B cell (primary cell): ENCODE data around the gene SRXN1. TPM values are rescaled to one million over a fixed set of nuclear protein-coding genes. Genes with fewer than 3 reads are reported as not detected.

Experiments
- ATAC-seq: fragments of 200-7000 bp; cut with Tn5 transposase; one replicate; pipeline ENCODE4 v1.10.0; 2021; ENCODE audit warnings: low read depth, mild to moderate bottlenecking, moderate number of reproducible peaks, moderate library complexity
- CTCF ChIA-PET: fragments of 350-600 bp; sonication (Branson Sonifier 250); formaldehyde crosslinking; loops from one replicate; lab custom pipeline; 2021; ENCODE audit warnings: antibody characterized with exemption, inconsistent platforms; lab: Charles Lee
- POLR2A ChIA-PET: fragments of 350-600 bp; sonication (Branson Sonifier 250); formaldehyde crosslinking; loops from one replicate; lab custom pipeline; 2021; ENCODE audit warnings: antibody characterized with exemption; lab: Charles Lee
- DNase-seq: peaks from one replicate; pipeline ENCODE4 v3.0.0; 2013
- H2AFZ ChIP-seq: 2 replicates; pipeline ENCODE4 v1.6.1; 2012; ENCODE audit warnings: mild to moderate bottlenecking, low read depth, low read length; ENCODE audit not compliant: insufficient read depth, poor library complexity, severe bottlenecking
- H3K27ac ChIP-seq, 2 donors: 1 replicate in 1 of 2; 2 replicates in 1 of 2; pipeline ENCODE4 v1.5.1; 2012 to 2013; ENCODE audit warnings: low read length in 2 of 2, mild to moderate bottlenecking in 2 of 2, moderate library complexity in 1 of 2
- H3K27me3 ChIP-seq, 4 experiments: fragments of 200-600 bp in 1 of 4; sonication (generic) in 1 of 4; replicated peaks in 1 of 4; 1 replicate in 2 of 4; 2 replicates in 2 of 4; pipeline versions ENCODE4 v1.6.1 to v1.7.0; 2013 to 2016; ENCODE audit warnings: low read length in 3 of 4, mild to moderate bottlenecking in 2 of 4, mixed read lengths in 1 of 4, moderate library complexity in 1 of 4; ENCODE audit not compliant: insufficient read depth in 4 of 4, control insufficient read depth in 3 of 4; ENCODE audit errors: control extremely low read depth in 1 of 4
- H3K36me3 ChIP-seq, 2 experiments: replicated peaks in 1 of 2; 1 replicate in 1 of 2; 2 replicates in 1 of 2; pipeline versions ENCODE4 v1.6.1 to v1.7.1; 2013; ENCODE audit warnings: low read length in 1 of 2; ENCODE audit not compliant: insufficient read depth in 2 of 2, control insufficient read depth in 1 of 2; ENCODE audit errors: control extremely low read depth in 1 of 2, extremely low read depth in 1 of 2
- H3K4me1 ChIP-seq, 2 donors: fragments of 200-600 bp in 1 of 2; sonication (generic) in 1 of 2; 1 replicate in 1 of 2; 2 replicates in 1 of 2; pipeline versions ENCODE4 v1.5.1 to v1.6.1; 2013 to 2017; ENCODE audit warnings: low read length in 2 of 2; ENCODE audit not compliant: control insufficient read depth in 2 of 2, insufficient read depth in 2 of 2
- H3K4me2 ChIP-seq: replicated peaks from 2 replicates; pipeline ENCODE3; 2012; ENCODE audit warnings: mild to moderate bottlenecking, low read depth, low read length; ENCODE audit not compliant: poor library complexity, severe bottlenecking
- H3K4me3 ChIP-seq, 5 experiments: fragments of 200-600 bp in 1 of 5; sonication (generic) in 1 of 5; 1 replicate in 3 of 5; 2 replicates in 2 of 5; pipeline versions ENCODE4 v1.5.1 to v1.7.0; 2011 to 2016; ENCODE audit warnings: low read length in 4 of 5, mild to moderate bottlenecking in 4 of 5, low read depth in 2 of 5, control low read depth in 1 of 5, moderate library complexity in 1 of 5; ENCODE audit not compliant: insufficient read depth in 1 of 5; ENCODE audit errors: control extremely low read depth in 1 of 5, extremely low read depth in 1 of 5
- H3K79me2 ChIP-seq: fragments of 200-600 bp; sonication (generic); one replicate; pipeline ENCODE4 v1.6.0; 2016; ENCODE audit warnings: low read length; ENCODE audit not compliant: control insufficient read depth, insufficient read depth
- H3K9ac ChIP-seq: fragments of 200-600 bp; sonication (generic); 2 replicates; pipeline ENCODE4 v1.6.1; 2017; ENCODE audit warnings: mild to moderate bottlenecking, low read length, moderate library complexity
- H3K9me3 ChIP-seq, 3 donors: one replicate each; pipeline versions ENCODE4 v1.6.1 to v1.7.1; 2013; ENCODE audit warnings: low read length in 2 of 3; ENCODE audit not compliant: control insufficient read depth in 2 of 3, insufficient read depth in 1 of 3; ENCODE audit errors: control extremely low read depth in 1 of 3
- H4K20me1 ChIP-seq: 2 replicates; pipeline ENCODE4 v1.6.0; 2012; ENCODE audit warnings: mild to moderate bottlenecking, low read length; ENCODE audit not compliant: insufficient read depth, control insufficient read depth, poor library complexity, severe bottlenecking
- H3K27ac Mint-ChIP-seq: one replicate; pipeline ENCODE4 v1.8.0; 2021; ENCODE audit warnings: mixed read lengths
- H3K27me3 Mint-ChIP-seq: one replicate; pipeline ENCODE4 v1.8.0; 2021; ENCODE audit warnings: mixed read lengths
- H3K4me1 Mint-ChIP-seq: one replicate; pipeline ENCODE4 v1.8.0; 2021; ENCODE audit warnings: mixed read lengths
- H3K4me3 Mint-ChIP-seq: one replicate; pipeline ENCODE4 v1.8.0; 2021; ENCODE audit warnings: mixed read lengths
- H3K9me3 Mint-ChIP-seq: one replicate; pipeline ENCODE4 v1.8.0; 2022; ENCODE audit warnings: mixed read lengths; ENCODE audit not compliant: insufficient read depth
- EZH2 ChIP-seq: IDR thresholded peaks from 2 replicates; pipeline ENCODE4 v1.6.1; 2012; ENCODE audit warnings: borderline replicate concordance, low read depth, mild to moderate bottlenecking, moderate library complexity, low read length; ENCODE audit not compliant: insufficient read depth, poor library complexity, severe bottlenecking
- WGBS: methylation state at CpG from one replicate; pipeline ENCODE4 v1.1.5; 2013; ENCODE audit warnings: missing lambda C conversion rate; ENCODE audit not compliant: insufficient coverage; 5-methylcytosine and 5-hydroxymethylcytosine counted together
- intact Hi-C: fragments of 100-400 bp; cut with micrococcal nuclease; formaldehyde crosslinking; loops from one replicate; pipeline ENCODE4 v1.10.0; 2022
- polyA plus RNA-seq: library from polyadenylated mRNA; depleted of rRNA; stranded (reverse); fragments of >200 nt; gene quantifications from 2 replicates; pipeline ENCODE4 v1.2.3, GENCODE V29; 2012
- total RNA-seq, 2 donors: library from RNA; stranded (reverse); fragments of 120-200 nt in 1 of 2; gene quantifications; 1 replicate in 1 of 2; 2 replicates in 1 of 2; pipeline versions ENCODE4 v1.2.3 to v1.2.4, GENCODE V29; 2013 to 2022
- TF ChIP-seq, protein P1 (sequence below): fragments of 200-600 bp; IDR thresholded peaks from one replicate; pipeline ENCODE4 v1.8.0; 2022; ENCODE audit warnings: antibody characterized with exemption, mild to moderate bottlenecking

SRXN1 gene
- total and polyA plus RNA-seq, 2 donors (not counting 1 experiment from before 2014, with no cell fraction given) = 1.3 to 4.5 TPM

DNA sequence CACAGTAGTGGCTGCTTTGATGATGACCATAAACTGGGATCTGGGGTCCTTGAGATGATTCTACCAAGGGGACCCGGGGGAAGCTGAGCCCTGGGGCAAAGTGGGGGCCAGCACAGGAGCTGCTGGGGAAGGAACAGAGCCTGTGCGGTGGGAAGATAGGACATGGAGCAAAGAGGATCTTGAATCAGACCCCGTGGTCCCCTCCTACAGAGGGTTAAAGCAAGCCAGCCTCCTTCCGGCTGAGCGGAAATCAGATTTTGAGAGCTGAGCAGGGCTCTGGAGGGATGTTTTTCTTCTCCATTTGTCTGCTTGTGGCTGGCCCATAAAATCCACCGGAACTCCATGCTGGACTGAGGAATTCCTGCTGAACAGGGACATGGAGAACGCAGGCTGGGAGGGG lies 32.8 kb downstream of the SRXN1 start:
- POLR2A ChIA-PET = no interaction called here
- peaks cover 55% of the 10 kb centered on the region for H3K27me3 Mint-ChIP-seq

DNA sequence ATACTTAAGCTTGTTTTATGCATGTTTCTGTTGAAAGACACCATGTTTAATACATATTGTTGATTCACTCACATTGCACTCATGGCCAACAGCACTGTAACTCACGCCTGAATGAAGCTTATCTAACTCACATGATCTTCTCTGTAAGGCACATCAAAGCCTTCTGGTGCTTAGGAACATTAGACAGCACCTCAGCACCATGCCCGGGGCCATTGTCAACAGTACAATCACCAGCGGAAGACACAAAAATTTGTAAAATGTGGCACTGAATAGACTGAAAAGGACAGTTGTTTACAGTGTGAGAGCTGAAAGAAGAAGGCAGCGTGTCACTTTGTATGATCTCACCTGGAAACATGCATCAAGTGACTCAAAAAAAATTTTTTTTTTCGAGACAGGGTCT lies 34.0 kb downstream of the SRXN1 start:
- Histone ChIP-seq H2AFZ (no peak overlapping the region), H3K4me2 (no peak overlapping the region), H3K27ac (no peak overlapping the region), H3K36me3 (no peaks in the 10 kb centered on the region), H3K9me3 (peaks cover 0 to 9% (median 5%) of the 10 kb centered on the region in 3 donors), H3K9ac (no peak overlapping the region), H4K20me1 (no peaks in the 10 kb centered on the region), H3K4me1 (no peaks in the 10 kb centered on the region), H3K4me3 (no peak overlapping the region), H3K27me3 (peaks cover 0 to 17% (median 3%) of the 10 kb centered on the region in 4 experiments), H3K79me2 (no peaks in the 10 kb centered on the region)
- ChIA-PET CTCF (interaction anchor here (1.5 kb wide), 1 partner anchor 27 kb away, joined by 4 read pairs; no protein-coding TSS in a partner anchor), POLR2A (no interaction called here)
- no peak for DNase-seq
- intact Hi-C loops = no loop called here
- no peak for TF ChIP-seq EZH2
- TF ChIP-seq, protein P1, sequence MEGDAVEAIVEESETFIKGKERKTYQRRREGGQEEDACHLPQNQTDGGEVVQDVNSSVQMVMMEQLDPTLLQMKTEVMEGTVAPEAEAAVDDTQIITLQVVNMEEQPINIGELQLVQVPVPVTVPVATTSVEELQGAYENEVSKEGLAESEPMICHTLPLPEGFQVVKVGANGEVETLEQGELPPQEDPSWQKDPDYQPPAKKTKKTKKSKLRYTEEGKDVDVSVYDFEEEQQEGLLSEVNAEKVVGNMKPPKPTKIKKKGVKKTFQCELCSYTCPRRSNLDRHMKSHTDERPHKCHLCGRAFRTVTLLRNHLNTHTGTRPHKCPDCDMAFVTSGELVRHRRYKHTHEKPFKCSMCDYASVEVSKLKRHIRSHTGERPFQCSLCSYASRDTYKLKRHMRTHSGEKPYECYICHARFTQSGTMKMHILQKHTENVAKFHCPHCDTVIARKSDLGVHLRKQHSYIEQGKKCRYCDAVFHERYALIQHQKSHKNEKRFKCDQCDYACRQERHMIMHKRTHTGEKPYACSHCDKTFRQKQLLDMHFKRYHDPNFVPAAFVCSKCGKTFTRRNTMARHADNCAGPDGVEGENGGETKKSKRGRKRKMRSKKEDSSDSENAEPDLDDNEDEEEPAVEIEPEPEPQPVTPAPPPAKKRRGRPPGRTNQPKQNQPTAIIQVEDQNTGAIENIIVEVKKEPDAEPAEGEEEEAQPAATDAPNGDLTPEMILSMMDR = no peak
- Mint-ChIP-seq H3K27ac (no peak overlapping the region), H3K4me1 (no peaks in the 10 kb centered on the region), H3K9me3 (peaks cover 4% of the 10 kb centered on the region), H3K4me3 (no peak overlapping the region), H3K27me3 (peaks cover 57% of the 10 kb centered on the region)
- 93% methylated on average over 3 of the region's 5 CpGs for WGBS
- ATAC-seq = no peak

More for the DNA sequence above, 32.8 kb downstream of the SRXN1 start:
- no peak overlapping the region for H3K4me2 ChIP-seq
- peaks cover 0 to 14% (median 3%) of the 10 kb centered on the region in 4 experiments for H3K27me3 ChIP-seq
- TF ChIP-seq, protein P1 = no peak
- TF ChIP-seq EZH2 = no peak
- H3K36me3 ChIP-seq = no peaks in the 10 kb centered on the region
- H2AFZ ChIP-seq = no peak overlapping the region
- intact Hi-C loops = no loop called here
- no peaks in the 10 kb centered on the region for H3K79me2 ChIP-seq
- no peaks in the 10 kb centered on the region for H4K20me1 ChIP-seq
- H3K9ac ChIP-seq = no peak overlapping the region
- DNase-seq (no peak), ATAC-seq (no peak)
- H3K4me3 ChIP-seq = no peak overlapping the region
- CTCF ChIA-PET = interaction anchor here (0.6 kb wide), 1 partner anchor 198 kb away, joined by 3 read pairs; no protein-coding TSS in a partner anchor
- Mint-ChIP-seq H3K27ac (no peak overlapping the region), H3K4me3 (no peak overlapping the region), H3K4me1 (no peaks in the 10 kb centered on the region), H3K9me3 (peaks cover 4% of the 10 kb centered on the region)
- H3K4me1 ChIP-seq = no peaks in the 10 kb centered on the region
- WGBS = 36% methylated on average over 5 of the region's 7 CpGs
- peaks cover 0 to 8% (median 5%) of the 10 kb centered on the region in 3 donors for H3K9me3 ChIP-seq
- no peak overlapping the region for H3K27ac ChIP-seq
